ENCODE data around the gene GATA5.

DNA sequence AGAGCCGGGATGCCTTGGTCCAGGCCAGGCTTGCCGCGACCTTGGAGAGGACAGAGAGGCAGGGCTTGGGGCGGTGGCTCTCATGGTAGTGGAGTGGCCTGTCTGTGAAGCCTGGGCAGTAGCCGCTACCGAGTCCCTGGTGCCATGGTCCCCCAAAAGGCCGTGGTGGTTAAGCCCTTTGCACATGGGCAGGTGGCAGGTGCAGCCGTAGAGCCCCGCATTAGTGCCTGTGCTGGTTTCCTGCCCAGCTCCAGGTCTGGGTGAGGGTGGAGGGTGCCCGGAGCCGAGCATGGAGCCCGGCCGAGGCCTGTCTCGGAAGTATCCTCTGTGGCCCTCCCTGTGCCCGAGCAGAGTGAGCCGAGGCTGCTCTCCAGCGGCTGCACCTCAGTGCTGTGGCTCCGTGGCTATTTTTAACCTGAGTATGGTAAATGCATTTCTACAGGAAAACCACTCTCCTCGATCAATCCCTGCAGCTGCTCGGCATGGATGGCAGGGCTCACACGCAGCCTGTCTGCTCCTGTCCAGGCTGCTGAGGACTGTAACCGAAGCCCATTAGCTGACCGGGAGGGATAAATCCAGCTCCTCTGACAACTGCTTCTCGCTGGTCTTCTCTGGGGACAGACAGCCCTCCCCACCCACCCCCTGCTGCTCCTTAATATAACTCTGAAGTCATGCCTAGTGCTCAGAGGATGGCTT is 36.3 kb upstream of the GATA5 start:
- TF ChIP-seq POLR2AphosphoS5 (IDR thresholded peaks at IDR 0.05; ENCODE audit: low read depth, low read length): no peak
- TF ChIP-seq, protein P1, sequence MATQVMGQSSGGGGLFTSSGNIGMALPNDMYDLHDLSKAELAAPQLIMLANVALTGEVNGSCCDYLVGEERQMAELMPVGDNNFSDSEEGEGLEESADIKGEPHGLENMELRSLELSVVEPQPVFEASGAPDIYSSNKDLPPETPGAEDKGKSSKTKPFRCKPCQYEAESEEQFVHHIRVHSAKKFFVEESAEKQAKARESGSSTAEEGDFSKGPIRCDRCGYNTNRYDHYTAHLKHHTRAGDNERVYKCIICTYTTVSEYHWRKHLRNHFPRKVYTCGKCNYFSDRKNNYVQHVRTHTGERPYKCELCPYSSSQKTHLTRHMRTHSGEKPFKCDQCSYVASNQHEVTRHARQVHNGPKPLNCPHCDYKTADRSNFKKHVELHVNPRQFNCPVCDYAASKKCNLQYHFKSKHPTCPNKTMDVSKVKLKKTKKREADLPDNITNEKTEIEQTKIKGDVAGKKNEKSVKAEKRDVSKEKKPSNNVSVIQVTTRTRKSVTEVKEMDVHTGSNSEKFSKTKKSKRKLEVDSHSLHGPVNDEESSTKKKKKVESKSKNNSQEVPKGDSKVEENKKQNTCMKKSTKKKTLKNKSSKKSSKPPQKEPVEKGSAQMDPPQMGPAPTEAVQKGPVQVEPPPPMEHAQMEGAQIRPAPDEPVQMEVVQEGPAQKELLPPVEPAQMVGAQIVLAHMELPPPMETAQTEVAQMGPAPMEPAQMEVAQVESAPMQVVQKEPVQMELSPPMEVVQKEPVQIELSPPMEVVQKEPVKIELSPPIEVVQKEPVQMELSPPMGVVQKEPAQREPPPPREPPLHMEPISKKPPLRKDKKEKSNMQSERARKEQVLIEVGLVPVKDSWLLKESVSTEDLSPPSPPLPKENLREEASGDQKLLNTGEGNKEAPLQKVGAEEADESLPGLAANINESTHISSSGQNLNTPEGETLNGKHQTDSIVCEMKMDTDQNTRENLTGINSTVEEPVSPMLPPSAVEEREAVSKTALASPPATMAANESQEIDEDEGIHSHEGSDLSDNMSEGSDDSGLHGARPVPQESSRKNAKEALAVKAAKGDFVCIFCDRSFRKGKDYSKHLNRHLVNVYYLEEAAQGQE (IDR thresholded peaks at IDR 0.05; ENCODE audit: insufficient read depth in 1 of 2, low read depth in 2 of 2, low read length in 2 of 2): no peak
- no peak for TF ChIP-seq SIN3A (IDR thresholded peaks at IDR 0.05; ENCODE audit: borderline replicate concordance, insufficient read depth, low read length)
